ENCODE measurements around the gene SLC2A5.
"Not testable (repeated sequence)": the region's sequence is repeated elsewhere in the genome, so short reads cannot be mapped to it uniquely, and the experiment has no call there.

Gene SLC2A5

GRCh38 chr1:9033363-9033762, 36.1 kb downstream of the SLC2A5 start:
- no peak for DNase-seq

- no peak for DNase-seq
Measured at GRCh38 chr1:9031484-9032259, 37.8 kb downstream of the SLC2A5 start.

- DNase-seq: not testable (repeated sequence)
Measured at GRCh38 chr1:9031077-9031476, 38.4 kb downstream of the SLC2A5 start.

- DNase-seq: no peak
Measured at GRCh38 chr1:9028921-9029705, 40.3 kb downstream of the SLC2A5 start.

GRCh38 chr1:9027307-9027706, 42.1 kb downstream of the SLC2A5 start:
- DNase-seq: no peak

GRCh38 chr1:9025449-9025848, 44.0 kb downstream of the SLC2A5 start:
- DNase-seq: no peak

GRCh38 chr1:9024837-9025236, 44.6 kb downstream of the SLC2A5 start:
- no peak for DNase-seq

GRCh38 chr1:9022773-9023172, 46.7 kb downstream of the SLC2A5 start:
- no peak for DNase-seq

- not testable (repeated sequence) for DNase-seq
Measured at GRCh38 chr1:9022026-9022738, 47.3 kb downstream of the SLC2A5 start.

- no peak for DNase-seq
Measured at GRCh38 chr1:9020305-9020704, 49.1 kb downstream of the SLC2A5 start.

- DNase-seq: no peak
Measured at GRCh38 chr1:9019896-9020295, 49.5 kb downstream of the SLC2A5 start.

GRCh38 chr1:9018333-9018732, 51.1 kb downstream of the SLC2A5 start:
- DNase-seq: no peak

GRCh38 chr1:9016455-9016854, 53.0 kb downstream of the SLC2A5 start:
- DNase-seq: no peak

- DNase-seq: no peak
Measured at GRCh38 chr1:9014475-9015375, 54.7 kb downstream of the SLC2A5 start.

GRCh38 chr1:9013819-9014218, 55.6 kb downstream of the SLC2A5 start:
- no peak for DNase-seq

- no peak for DNase-seq
Measured at GRCh38 chr1:9010781-9011323, 58.6 kb downstream of the SLC2A5 start.

- DNase-seq: no peak
Measured at GRCh38 chr1:9009438-9010370, 59.7 kb downstream of the SLC2A5 start.

- no peak for DNase-seq
Measured at GRCh38 chr1:9008236-9008635, 61.2 kb downstream of the SLC2A5 start.

GRCh38 chr1:9006956-9007615, 62.3 kb downstream of the SLC2A5 start:
- no peak for DNase-seq

- DNase-seq: no peak
Measured at GRCh38 chr1:9005395-9005708, 64.1 kb downstream of the SLC2A5 start.

Measured in effector CD8-positive, alpha-beta T cell (primary cell).